ENCODE measurements around the gene RTCA. TPM values are rescaled to one million over a fixed set of nuclear protein-coding genes. Genes with fewer than 3 reads are reported as not detected.
"Not testable (repeated sequence)": the region's sequence is repeated elsewhere in the genome, so short reads cannot be mapped to it uniquely, and the experiment has no call there.

The RTCA gene
- total RNA-seq, 1 donor from 2014 or later, result 78.0 TPM

DNA sequence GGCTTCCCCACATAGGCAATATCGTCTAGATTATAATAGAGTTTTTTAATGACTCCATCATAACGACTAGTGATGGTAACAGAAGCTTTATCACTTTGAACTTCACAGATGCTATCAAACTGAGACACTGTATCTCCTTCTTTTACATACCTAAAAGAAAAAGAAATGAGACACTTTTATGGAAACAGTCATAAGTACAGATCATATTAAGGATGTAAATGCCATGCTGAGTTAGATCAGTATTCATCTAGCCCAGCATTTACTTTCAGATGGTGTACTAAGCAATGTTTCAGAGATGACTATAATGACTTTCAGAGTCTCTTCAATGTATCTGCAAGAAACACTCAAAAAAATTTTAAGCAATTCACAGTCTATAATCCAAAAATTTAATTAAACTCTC, 35.3 kb upstream of the RTCA start:
- Histone ChIP-seq H3K4me1 (ENCODE audit: insufficient read depth, low read length) (no peaks in the 10 kb centered on the region), H3K9me3 (ENCODE audit: insufficient read depth, low read depth, low read length) (no peaks in the 10 kb centered on the region), H3K36me3 (ENCODE audit: insufficient read depth, low read length) (peaks cover 20% of the 10 kb centered on the region), H2AFZ (ENCODE audit: low read depth, low read length) (no peak overlapping the region), H3K9ac (ENCODE audit: low read length) (no peak overlapping the region), H4K20me1 (ENCODE audit: insufficient read depth, low read length) (no peaks in the 10 kb centered on the region), H3K79me2 (ENCODE audit: insufficient read depth, low read length) (no peaks in the 10 kb centered on the region), H3K4me2 (ENCODE audit: low read length) (no peak overlapping the region), H3K27me3 (ENCODE audit: insufficient read depth, low read length) (no peaks in the 10 kb centered on the region), H3K27ac (ENCODE audit: low read depth, low read length) (no peak overlapping the region), H3K4me3 (ENCODE audit: insufficient read depth, low read depth, low read length) (no peak overlapping the region)
- DNase-seq (ENCODE audit: low read depth) (no peak), FAIRE-seq (no peak)
- Mint-ChIP-seq H3K27ac (ENCODE audit: unreplicated experiment) (no peak overlapping the region), H3K36me3 (ENCODE audit: low read depth, unreplicated experiment) (peaks cover 7% of the 10 kb centered on the region), H3K27me3 (ENCODE audit: low read depth, unreplicated experiment) (no peaks in the 10 kb centered on the region), H3K4me1 (ENCODE audit: low read depth, unreplicated experiment) (no peaks in the 10 kb centered on the region), H3K9me3 (ENCODE audit: unreplicated experiment) (no peaks in the 10 kb centered on the region), H3K4me3 (ENCODE audit: unreplicated experiment) (no peak overlapping the region)
- TF ChIP-seq, protein P1, sequence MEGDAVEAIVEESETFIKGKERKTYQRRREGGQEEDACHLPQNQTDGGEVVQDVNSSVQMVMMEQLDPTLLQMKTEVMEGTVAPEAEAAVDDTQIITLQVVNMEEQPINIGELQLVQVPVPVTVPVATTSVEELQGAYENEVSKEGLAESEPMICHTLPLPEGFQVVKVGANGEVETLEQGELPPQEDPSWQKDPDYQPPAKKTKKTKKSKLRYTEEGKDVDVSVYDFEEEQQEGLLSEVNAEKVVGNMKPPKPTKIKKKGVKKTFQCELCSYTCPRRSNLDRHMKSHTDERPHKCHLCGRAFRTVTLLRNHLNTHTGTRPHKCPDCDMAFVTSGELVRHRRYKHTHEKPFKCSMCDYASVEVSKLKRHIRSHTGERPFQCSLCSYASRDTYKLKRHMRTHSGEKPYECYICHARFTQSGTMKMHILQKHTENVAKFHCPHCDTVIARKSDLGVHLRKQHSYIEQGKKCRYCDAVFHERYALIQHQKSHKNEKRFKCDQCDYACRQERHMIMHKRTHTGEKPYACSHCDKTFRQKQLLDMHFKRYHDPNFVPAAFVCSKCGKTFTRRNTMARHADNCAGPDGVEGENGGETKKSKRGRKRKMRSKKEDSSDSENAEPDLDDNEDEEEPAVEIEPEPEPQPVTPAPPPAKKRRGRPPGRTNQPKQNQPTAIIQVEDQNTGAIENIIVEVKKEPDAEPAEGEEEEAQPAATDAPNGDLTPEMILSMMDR (IDR thresholded peaks at IDR 0.05; ENCODE audit: insufficient read depth, low read depth, low read length), result no peak
- TF ChIP-seq EZH2 (IDR thresholded peaks at IDR 0.05; ENCODE audit: insufficient read depth, low read length), result no peak

DNA sequence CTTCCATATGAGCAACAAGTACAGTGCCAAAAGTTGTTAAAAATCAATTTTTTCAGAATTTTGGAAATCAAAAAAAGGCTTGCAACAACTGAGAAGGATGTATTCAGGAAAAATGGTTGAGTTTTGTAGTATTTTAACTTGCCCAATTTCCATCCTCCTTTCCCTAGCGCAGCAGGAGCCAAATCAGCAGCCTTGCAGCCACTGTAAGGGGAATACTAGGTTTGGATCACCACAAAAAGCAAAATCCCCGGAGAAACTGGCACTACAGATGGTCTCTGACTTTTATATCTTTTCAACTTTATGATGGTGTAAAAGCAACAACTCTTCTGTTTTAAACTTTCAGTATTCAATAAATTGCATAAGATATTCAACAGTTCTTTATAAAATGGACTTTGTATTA, 34.3 kb upstream of the RTCA start:
- DNase-seq (ENCODE audit: low read depth) (no peak), FAIRE-seq (no peak)
- Histone ChIP-seq H3K4me3 (ENCODE audit: insufficient read depth, low read depth, low read length) (no peak overlapping the region), H3K4me1 (ENCODE audit: insufficient read depth, low read length) (no peaks in the 10 kb centered on the region), H3K9ac (ENCODE audit: low read length) (no peak overlapping the region), H4K20me1 (ENCODE audit: insufficient read depth, low read length) (no peaks in the 10 kb centered on the region), H3K27ac (ENCODE audit: low read depth, low read length) (no peak overlapping the region), H2AFZ (ENCODE audit: low read depth, low read length) (no peak overlapping the region), H3K9me3 (ENCODE audit: insufficient read depth, low read depth, low read length) (no peaks in the 10 kb centered on the region), H3K79me2 (ENCODE audit: insufficient read depth, low read length) (no peaks in the 10 kb centered on the region), H3K4me2 (ENCODE audit: low read length) (no peak overlapping the region), H3K27me3 (ENCODE audit: insufficient read depth, low read length) (no peaks in the 10 kb centered on the region), H3K36me3 (ENCODE audit: insufficient read depth, low read length) (peaks cover 20% of the 10 kb centered on the region)
- TF ChIP-seq EZH2 (IDR thresholded peaks at IDR 0.05; ENCODE audit: insufficient read depth, low read length), result no peak
- TF ChIP-seq, protein P1 (IDR thresholded peaks at IDR 0.05; ENCODE audit: insufficient read depth, low read depth, low read length), result no peak
- no peaks in the 10 kb centered on the region for H3K27me3 Mint-ChIP-seq (ENCODE audit: low read depth, unreplicated experiment)
- no peaks in the 10 kb centered on the region for H3K4me1 Mint-ChIP-seq (ENCODE audit: low read depth, unreplicated experiment)
- H3K4me3 Mint-ChIP-seq (ENCODE audit: unreplicated experiment), result no peak overlapping the region
- no peak overlapping the region for H3K27ac Mint-ChIP-seq (ENCODE audit: unreplicated experiment)
- H3K36me3 Mint-ChIP-seq (ENCODE audit: low read depth, unreplicated experiment), result peaks cover 8% of the 10 kb centered on the region
- H3K9me3 Mint-ChIP-seq (ENCODE audit: unreplicated experiment), result no peaks in the 10 kb centered on the region

GRCh38 chr1:100232156-100232555, 33.9 kb upstream of the RTCA start:
- no peak overlapping the region for H3K4me2 ChIP-seq (ENCODE audit: low read length)
- FAIRE-seq, result no peak
- no peak overlapping the region for H3K4me3 ChIP-seq (ENCODE audit: insufficient read depth, low read depth, low read length)
- no peak for DNase-seq (ENCODE audit: low read depth)
- TF ChIP-seq, protein P1 (IDR thresholded peaks at IDR 0.05; ENCODE audit: insufficient read depth, low read depth, low read length), result no peak
- TF ChIP-seq EZH2 (IDR thresholded peaks at IDR 0.05; ENCODE audit: insufficient read depth, low read length), result no peak
- Mint-ChIP-seq H3K4me1 (ENCODE audit: low read depth, unreplicated experiment) (no peaks in the 10 kb centered on the region), H3K36me3 (ENCODE audit: low read depth, unreplicated experiment) (peaks cover 9% of the 10 kb centered on the region), H3K27ac (ENCODE audit: unreplicated experiment) (no peak overlapping the region), H3K9me3 (ENCODE audit: unreplicated experiment) (no peaks in the 10 kb centered on the region), H3K4me3 (ENCODE audit: unreplicated experiment) (no peak overlapping the region), H3K27me3 (ENCODE audit: low read depth, unreplicated experiment) (no peaks in the 10 kb centered on the region)
- H3K9ac ChIP-seq (ENCODE audit: low read length), result no peak overlapping the region
- H3K4me1 ChIP-seq (ENCODE audit: insufficient read depth, low read length), result no peaks in the 10 kb centered on the region
- H3K79me2 ChIP-seq (ENCODE audit: insufficient read depth, low read length), result no peaks in the 10 kb centered on the region
- H3K9me3 ChIP-seq (ENCODE audit: insufficient read depth, low read depth, low read length), result no peaks in the 10 kb centered on the region
- no peak overlapping the region for H2AFZ ChIP-seq (ENCODE audit: low read depth, low read length)
- H3K27ac ChIP-seq (ENCODE audit: low read depth, low read length), result no peak overlapping the region
- H3K27me3 ChIP-seq (ENCODE audit: insufficient read depth, low read length), result no peaks in the 10 kb centered on the region
- H3K36me3 ChIP-seq (ENCODE audit: insufficient read depth, low read length), result peaks cover 20% of the 10 kb centered on the region
- no peaks in the 10 kb centered on the region for H4K20me1 ChIP-seq (ENCODE audit: insufficient read depth, low read length)

DNA sequence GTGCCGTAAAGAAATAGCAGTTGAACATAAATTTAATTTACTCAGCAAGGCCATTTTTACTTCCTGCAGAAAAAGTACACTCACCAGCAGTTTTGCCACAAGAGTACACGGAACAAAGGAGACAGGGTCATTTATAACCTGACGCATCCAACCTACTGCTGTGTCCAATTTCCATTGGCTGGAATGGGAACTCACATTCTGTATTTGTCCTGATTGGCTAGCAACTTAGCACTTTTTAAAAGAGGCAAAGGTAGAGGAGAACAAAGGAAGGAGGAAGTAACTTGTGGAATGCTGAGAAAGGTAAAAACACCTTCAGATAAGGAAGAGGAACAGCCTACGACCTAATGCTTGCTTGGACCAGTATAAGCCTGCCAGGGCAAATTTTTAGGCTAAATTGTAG, 32.5 kb upstream of the RTCA start:
- not testable (repeated sequence) for H3K9me3 Mint-ChIP-seq (ENCODE audit: unreplicated experiment); H3K4me1 Mint-ChIP-seq (ENCODE audit: low read depth, unreplicated experiment); DNase-seq (ENCODE audit: low read depth); H3K27ac ChIP-seq (ENCODE audit: low read depth, low read length); H3K4me3 ChIP-seq (ENCODE audit: insufficient read depth, low read depth, low read length); FAIRE-seq; H3K27me3 Mint-ChIP-seq (ENCODE audit: low read depth, unreplicated experiment); H4K20me1 ChIP-seq (ENCODE audit: insufficient read depth, low read length); H3K9me3 ChIP-seq (ENCODE audit: insufficient read depth, low read depth, low read length); H3K4me3 Mint-ChIP-seq (ENCODE audit: unreplicated experiment); H3K4me1 ChIP-seq (ENCODE audit: insufficient read depth, low read length); H3K9ac ChIP-seq (ENCODE audit: low read length); H2AFZ ChIP-seq (ENCODE audit: low read depth, low read length); H3K27ac Mint-ChIP-seq (ENCODE audit: unreplicated experiment); H3K79me2 ChIP-seq (ENCODE audit: insufficient read depth, low read length); H3K27me3 ChIP-seq (ENCODE audit: insufficient read depth, low read length); H3K4me2 ChIP-seq (ENCODE audit: low read length)
- H3K36me3 ChIP-seq (ENCODE audit: insufficient read depth, low read length), result peaks cover 20% of the 10 kb centered on the region
- peaks cover 13% of the 10 kb centered on the region for H3K36me3 Mint-ChIP-seq (ENCODE audit: low read depth, unreplicated experiment)

All from astrocyte (in vitro differentiated cells and primary cell).